Neuron (in vitro differentiated cells): ENCODE data around the gene ANXA2.
"Not testable (repeated sequence)": the region's sequence is repeated elsewhere in the genome, so short reads cannot be mapped to it uniquely, and the experiment has no call there.

Experiments used
- H2AFZ ChIP-seq: one replicate; pipeline ENCODE4 v1.6.1; 2013; ENCODE audit warnings: low read depth, mild to moderate bottlenecking, inconsistent platforms, low read length, moderate library complexity
- H3K27me3 ChIP-seq: one replicate; pipeline ENCODE4 v1.6.1; 2013; ENCODE audit warnings: low read length; ENCODE audit not compliant: insufficient read depth
- H3K36me3 ChIP-seq: one replicate; pipeline ENCODE4 v1.6.1; 2013; ENCODE audit warnings: low read length; ENCODE audit not compliant: insufficient read depth
- H3K4me1 ChIP-seq: one replicate; pipeline ENCODE4 v1.6.1; 2013; ENCODE audit warnings: low read length; ENCODE audit not compliant: insufficient read depth
- H3K4me3 ChIP-seq: 2 replicates; pipeline ENCODE4 v1.5.1; 2013; ENCODE audit warnings: mild to moderate bottlenecking, low read length, moderate library complexity
- H3K9me3 ChIP-seq: one replicate; pipeline ENCODE4 v1.6.1; 2013; ENCODE audit warnings: low read length

Gene ANXA2

GRCh38 chr15:60404351-60404750 is 6.6 kb upstream of the ANXA2 start:
- not testable (repeated sequence) for H3K4me3 ChIP-seq, H3K27me3 ChIP-seq, H2AFZ ChIP-seq, H3K36me3 ChIP-seq, H3K9me3 ChIP-seq
- H3K4me1 ChIP-seq: peaks cover 28% of the 10 kb centered on the region

- Histone ChIP-seq H2AFZ (no peak overlapping the region), H3K9me3 (no peaks in the 10 kb centered on the region), H3K4me3 (no peak overlapping the region), H3K36me3 (no peaks in the 10 kb centered on the region), H3K27me3 (no peaks in the 10 kb centered on the region), H3K4me1 (peaks cover 17% of the 10 kb centered on the region)
Observed at GRCh38 chr15:60400944-60401343, 3.2 kb upstream of the ANXA2 start.

GRCh38 chr15:60399931-60400330 is 2.1 kb upstream of the ANXA2 start:
- H3K4me3 ChIP-seq: no peak overlapping the region
- no peaks in the 10 kb centered on the region for H3K9me3 ChIP-seq
- no peaks in the 10 kb centered on the region for H3K36me3 ChIP-seq
- H3K4me1 ChIP-seq: peaks cover 26% of the 10 kb centered on the region
- no peak overlapping the region for H2AFZ ChIP-seq
- no peaks in the 10 kb centered on the region for H3K27me3 ChIP-seq

- no peak overlapping the region for H2AFZ ChIP-seq
- H3K4me3 ChIP-seq: no peak overlapping the region
- no peaks in the 10 kb centered on the region for H3K9me3 ChIP-seq
- H3K4me1 ChIP-seq: peaks cover 31% of the 10 kb centered on the region
- H3K27me3 ChIP-seq: no peaks in the 10 kb centered on the region
- H3K36me3 ChIP-seq: no peaks in the 10 kb centered on the region
Observed at GRCh38 chr15:60399246-60399915, 1.6 kb upstream of the ANXA2 start.

GRCh38 chr15:60396958-60397771 is 621 bp downstream of the ANXA2 start:
- Histone ChIP-seq H3K4me3 (no peak overlapping the region), H3K4me1 (peaks cover 43% of the 10 kb centered on the region), H3K9me3 (no peaks in the 10 kb centered on the region), H3K27me3 (no peaks in the 10 kb centered on the region), H3K36me3 (no peaks in the 10 kb centered on the region), H2AFZ (no peak overlapping the region)

- peaks cover 49% of the 10 kb centered on the region for H3K4me1 ChIP-seq
- no peak overlapping the region for H3K4me3 ChIP-seq
- H3K27me3 ChIP-seq: no peaks in the 10 kb centered on the region
- no peaks in the 10 kb centered on the region for H3K36me3 ChIP-seq
- H3K9me3 ChIP-seq: no peaks in the 10 kb centered on the region
- H2AFZ ChIP-seq: no peak overlapping the region
Observed at GRCh38 chr15:60396560-60396957, 1.2 kb downstream of the ANXA2 start.

- no peak overlapping the region for H3K4me3 ChIP-seq
Observed at GRCh38 chr15:60396100-60396499, 1.7 kb downstream of the ANXA2 start.

GRCh38 chr15:60395276-60396011 is 2.3 kb downstream of the ANXA2 start:
- H3K4me3 ChIP-seq: no peak overlapping the region
- no peak overlapping the region for H2AFZ ChIP-seq
- no peaks in the 10 kb centered on the region for H3K36me3 ChIP-seq
- H3K27me3 ChIP-seq: no peaks in the 10 kb centered on the region
- H3K9me3 ChIP-seq: no peaks in the 10 kb centered on the region
- H3K4me1 ChIP-seq: peaks cover 57% of the 10 kb centered on the region

More at GRCh38 chr15:60396100-60396499, 1.7 kb downstream of the ANXA2 start:
- Histone ChIP-seq H3K27me3 (no peaks in the 10 kb centered on the region), H3K4me1 (peaks cover 52% of the 10 kb centered on the region), H3K9me3 (no peaks in the 10 kb centered on the region), H2AFZ (no peak overlapping the region), H3K36me3 (no peaks in the 10 kb centered on the region)

- Histone ChIP-seq H2AFZ (no peak overlapping the region), H3K9me3 (no peaks in the 10 kb centered on the region), H3K27me3 (no peaks in the 10 kb centered on the region), H3K4me3 (no peak overlapping the region), H3K4me1 (peaks cover 53% of the 10 kb centered on the region), H3K36me3 (no peaks in the 10 kb centered on the region)
Observed at GRCh38 chr15:60394689-60395097, 3.1 kb downstream of the ANXA2 start.

GRCh38 chr15:60392986-60393790 is 4.6 kb downstream of the ANXA2 start:
- H2AFZ ChIP-seq: no peak overlapping the region
- H3K27me3 ChIP-seq: no peaks in the 10 kb centered on the region
- no peak overlapping the region for H3K4me3 ChIP-seq
- peaks cover 45% of the 10 kb centered on the region for H3K4me1 ChIP-seq
- no peaks in the 10 kb centered on the region for H3K9me3 ChIP-seq
- no peaks in the 10 kb centered on the region for H3K36me3 ChIP-seq

- H3K27me3 ChIP-seq: no peaks in the 10 kb centered on the region
- no peaks in the 10 kb centered on the region for H3K36me3 ChIP-seq
- H2AFZ ChIP-seq: no peak overlapping the region
- peaks cover 45% of the 10 kb centered on the region for H3K4me1 ChIP-seq
- no peak overlapping the region for H3K4me3 ChIP-seq
- H3K9me3 ChIP-seq: no peaks in the 10 kb centered on the region
Observed at GRCh38 chr15:60392601-60392985, 5.2 kb downstream of the ANXA2 start.

- Histone ChIP-seq H3K4me3 (no peak overlapping the region), H3K4me1 (peaks cover 45% of the 10 kb centered on the region), H2AFZ (no peak overlapping the region), H3K9me3 (peaks cover 2% of the 10 kb centered on the region), H3K27me3 (no peaks in the 10 kb centered on the region), H3K36me3 (no peaks in the 10 kb centered on the region)
Observed at GRCh38 chr15:60391722-60392315, 6.0 kb downstream of the ANXA2 start.
